Fibroblast of skin of left biceps (primary cell): ENCODE measurements around the gene PTPRK.
A peak's percentile ranks its signal among the peaks of the same experiment; 100 is the strongest.
"Not testable (repeated sequence)": the region's sequence is repeated elsewhere in the genome, so short reads cannot be mapped to it uniquely, and the experiment has no call there.

ENCODE experiments used
- DNase-seq, 2 experiments: peaks; one replicate each; pipeline ENCODE4 v3.0.0-alpha.2; 2013; ENCODE audit warnings: low read depth in 2 of 2

Gene PTPRK

GRCh38 chr6:128439627-128440026 lies 80.8 kb downstream of the PTPRK start:
- no peak for DNase-seq

- no peak for DNase-seq
Measured at GRCh38 chr6:128438393-128438792, 82.0 kb downstream of the PTPRK start.

- DNase-seq: no peak
Measured at GRCh38 chr6:128437685-128438084, 82.7 kb downstream of the PTPRK start.

GRCh38 chr6:128434752-128435151 lies 85.6 kb downstream of the PTPRK start:
- DNase-seq: not testable (repeated sequence)

- DNase-seq: peak; percentile 19 to 21
Measured at GRCh38 chr6:128432394-128432793, 88.0 kb downstream of the PTPRK start.

GRCh38 chr6:128427139-128427538 lies 93.3 kb downstream of the PTPRK start:
- DNase-seq: no peak

GRCh38 chr6:128425856-128426255 lies 94.5 kb downstream of the PTPRK start:
- DNase-seq: no peak

GRCh38 chr6:128422871-128423270 lies 97.5 kb downstream of the PTPRK start:
- DNase-seq: no peak

GRCh38 chr6:128422200-128422599 lies 98.2 kb downstream of the PTPRK start:
- DNase-seq: no peak

GRCh38 chr6:128421788-128422187 lies 98.6 kb downstream of the PTPRK start:
- DNase-seq: no peak

GRCh38 chr6:128417698-128418097 lies 102.7 kb downstream of the PTPRK start:
- no peak for DNase-seq

GRCh38 chr6:128415387-128415786 lies 105.0 kb downstream of the PTPRK start:
- DNase-seq: no peak

- DNase-seq: no peak
Measured at GRCh38 chr6:128414943-128415342, 105.5 kb downstream of the PTPRK start.

GRCh38 chr6:128413291-128413690 lies 107.1 kb downstream of the PTPRK start:
- DNase-seq: no peak

GRCh38 chr6:128412680-128413079 lies 107.7 kb downstream of the PTPRK start:
- DNase-seq: no peak

- DNase-seq: no peak
Measured at GRCh38 chr6:128410584-128410983, 109.8 kb downstream of the PTPRK start.

GRCh38 chr6:128409003-128409402 lies 111.4 kb downstream of the PTPRK start:
- DNase-seq: no peak

- no peak for DNase-seq
Measured at GRCh38 chr6:128406453-128406852, 113.9 kb downstream of the PTPRK start.

GRCh38 chr6:128403618-128404444 lies 116.6 kb downstream of the PTPRK start:
- DNase-seq: no peak

GRCh38 chr6:128400875-128401274 lies 119.5 kb downstream of the PTPRK start:
- no peak for DNase-seq

GRCh38 chr6:128397996-128398395 lies 122.4 kb downstream of the PTPRK start:
- DNase-seq: no peak

- no peak for DNase-seq
Measured at GRCh38 chr6:128395596-128395995, 124.8 kb downstream of the PTPRK start.

- DNase-seq: no peak
Measured at GRCh38 chr6:128395188-128395587, 125.2 kb downstream of the PTPRK start.

- DNase-seq: no peak
Measured at GRCh38 chr6:128394167-128394566, 126.2 kb downstream of the PTPRK start.
